Fibroblast of the aortic adventitia (primary cell): ENCODE results near the gene FHIT. TPM values are rescaled to one million over a fixed set of nuclear protein-coding genes. Genes with fewer than 3 reads are reported as not detected.

Source experiments
- DNase-seq: peaks from one replicate; pipeline ENCODE4 v3.0.0-alpha.2; 2010; ENCODE audit warnings: low read depth
- H3K4me3 ChIP-seq: 2 replicates; pipeline ENCODE4 v1.5.1; 2011; ENCODE audit warnings: low read depth, mild to moderate bottlenecking, control low read depth, low read length, moderate library complexity
- total RNA-seq: library from RNA; depleted of rRNA; stranded (reverse); fragments of >200 nt; gene quantifications from 2 replicates; pipeline ENCODE4 v1.2.3, GENCODE V29; 2012; ENCODE audit warnings: low replicate concordance
- TF ChIP-seq, protein P1 (sequence below): IDR thresholded peaks from 2 replicates; pipeline ENCODE4 v1.5.1; 2011; ENCODE audit warnings: mild to moderate bottlenecking, low read length, control low read depth, inconsistent platforms; ENCODE audit not compliant: insufficient read depth

FHIT gene
- total RNA-seq, 1 donor: 1.5 TPM

DNA sequence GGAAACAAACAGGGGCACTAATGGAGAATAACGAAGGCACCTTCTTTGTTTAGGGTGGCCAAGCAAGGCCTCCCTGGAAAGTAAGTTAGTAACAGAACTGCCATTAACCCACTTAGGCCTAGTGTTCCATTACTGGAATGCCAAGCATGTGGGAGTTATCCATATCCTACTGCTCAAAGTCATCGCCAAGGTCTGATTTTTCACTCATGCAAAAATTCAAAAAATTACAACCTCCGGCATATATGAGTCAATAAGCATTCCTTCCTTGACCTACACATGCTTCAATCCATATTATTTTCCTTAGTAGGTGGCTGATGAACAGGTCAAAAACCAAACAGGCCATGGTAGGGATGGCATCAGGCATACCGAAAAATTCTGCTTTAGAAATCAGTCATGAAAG is 1097.2 kb downstream of the FHIT start:
- DNase-seq: no peak
- H3K4me3 ChIP-seq: no peak overlapping the region
- TF ChIP-seq, protein P1, sequence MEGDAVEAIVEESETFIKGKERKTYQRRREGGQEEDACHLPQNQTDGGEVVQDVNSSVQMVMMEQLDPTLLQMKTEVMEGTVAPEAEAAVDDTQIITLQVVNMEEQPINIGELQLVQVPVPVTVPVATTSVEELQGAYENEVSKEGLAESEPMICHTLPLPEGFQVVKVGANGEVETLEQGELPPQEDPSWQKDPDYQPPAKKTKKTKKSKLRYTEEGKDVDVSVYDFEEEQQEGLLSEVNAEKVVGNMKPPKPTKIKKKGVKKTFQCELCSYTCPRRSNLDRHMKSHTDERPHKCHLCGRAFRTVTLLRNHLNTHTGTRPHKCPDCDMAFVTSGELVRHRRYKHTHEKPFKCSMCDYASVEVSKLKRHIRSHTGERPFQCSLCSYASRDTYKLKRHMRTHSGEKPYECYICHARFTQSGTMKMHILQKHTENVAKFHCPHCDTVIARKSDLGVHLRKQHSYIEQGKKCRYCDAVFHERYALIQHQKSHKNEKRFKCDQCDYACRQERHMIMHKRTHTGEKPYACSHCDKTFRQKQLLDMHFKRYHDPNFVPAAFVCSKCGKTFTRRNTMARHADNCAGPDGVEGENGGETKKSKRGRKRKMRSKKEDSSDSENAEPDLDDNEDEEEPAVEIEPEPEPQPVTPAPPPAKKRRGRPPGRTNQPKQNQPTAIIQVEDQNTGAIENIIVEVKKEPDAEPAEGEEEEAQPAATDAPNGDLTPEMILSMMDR: no peak

DNA sequence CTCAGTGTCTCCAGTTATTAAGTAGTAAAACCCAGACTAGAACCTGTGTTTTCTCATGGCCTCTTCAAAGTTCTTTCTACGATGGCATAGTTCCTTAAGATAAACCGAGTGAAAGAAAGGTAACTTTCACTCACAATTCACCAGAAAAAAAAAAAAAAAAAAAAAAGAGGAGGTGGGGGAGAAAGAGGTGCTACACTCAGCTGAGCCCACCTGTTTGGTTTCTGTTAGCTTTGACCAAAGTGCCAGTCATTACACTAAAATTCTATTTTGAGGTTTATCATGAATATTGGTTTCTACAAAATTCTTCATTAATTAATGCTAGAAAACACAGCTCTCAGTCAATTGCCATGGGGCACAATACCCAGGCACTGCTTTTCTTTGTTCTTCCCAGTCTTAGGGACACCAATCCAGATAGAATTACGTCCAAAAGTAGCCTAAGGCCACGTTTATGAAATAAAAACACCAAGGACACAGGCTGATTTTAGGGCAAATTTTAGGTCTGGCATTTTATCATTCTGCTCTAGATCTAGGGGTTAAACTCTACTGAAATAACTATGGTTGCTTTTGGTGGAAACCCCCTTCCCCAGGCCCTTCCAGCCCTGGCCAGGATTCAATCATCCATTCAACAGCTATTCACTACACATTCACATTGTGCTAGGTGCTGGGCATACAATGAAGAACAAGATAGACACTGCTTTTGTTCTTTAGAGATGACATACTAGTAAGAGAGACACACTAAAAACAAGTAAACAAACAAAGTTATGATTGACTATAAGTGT is 1097.8 kb downstream of the FHIT start:
- DNase-seq: no peak
- H3K4me3 ChIP-seq: no peak overlapping the region
- TF ChIP-seq, protein P1: no peak

DNA sequence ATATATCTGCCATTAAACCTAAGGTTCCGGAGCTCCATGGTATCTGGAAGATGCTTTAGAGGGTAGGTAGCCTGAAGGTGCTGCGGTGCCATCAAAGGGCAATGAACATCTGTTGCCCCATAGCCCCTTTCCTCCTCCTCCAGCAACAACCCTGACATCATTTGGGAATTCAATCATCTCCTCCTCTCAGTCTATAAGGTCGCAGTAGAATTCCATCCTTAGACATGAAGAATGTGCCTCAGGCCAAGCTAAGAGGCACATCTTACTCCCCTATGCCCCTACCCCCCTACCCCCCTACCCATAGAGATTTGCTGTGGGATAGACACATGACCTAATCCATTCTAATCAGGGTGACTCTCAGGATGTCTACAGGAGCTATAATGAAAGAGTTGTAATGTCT is 1101.8 kb downstream of the FHIT start:
- DNase-seq: no peak

DNA sequence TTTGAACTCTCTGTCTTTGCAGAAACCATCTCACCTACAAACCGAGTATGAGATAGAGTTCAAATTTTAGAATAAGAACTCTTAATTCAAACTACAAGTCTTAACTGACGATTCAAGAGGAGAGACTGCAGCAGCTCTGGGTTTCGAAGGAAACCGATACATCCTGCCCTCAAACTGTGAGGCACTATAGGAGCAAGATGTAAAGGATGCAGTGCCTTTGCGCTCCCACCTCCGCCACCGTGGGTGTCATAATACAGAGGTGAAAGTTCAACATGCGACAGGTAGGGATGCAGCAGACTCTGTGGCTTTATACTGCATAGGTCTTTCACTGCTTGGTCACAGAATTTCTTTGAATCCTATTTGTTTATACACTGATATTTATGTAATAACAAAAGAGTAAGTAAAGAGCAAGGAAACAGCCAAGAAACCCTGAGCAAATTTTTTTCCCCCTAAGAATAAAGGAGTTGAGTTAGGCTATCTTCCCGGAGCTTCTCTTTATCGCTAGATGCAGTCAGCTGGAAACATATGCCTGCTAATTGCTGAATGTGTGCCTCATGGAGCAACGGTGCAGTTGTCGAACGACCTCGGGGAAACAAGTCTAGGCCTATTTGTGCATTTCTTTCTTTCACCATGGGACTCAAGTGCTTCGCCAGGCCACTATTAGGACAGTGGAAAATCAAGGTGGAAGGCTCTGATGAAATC is 1103.9 kb downstream of the FHIT start:
- no peak for DNase-seq
- TF ChIP-seq, protein P1: no peak
- H3K4me3 ChIP-seq: no peak overlapping the region

More for the DNA sequence above, 1101.8 kb downstream of the FHIT start:
- TF ChIP-seq, protein P1: no peak
- H3K4me3 ChIP-seq: no peak overlapping the region

DNA sequence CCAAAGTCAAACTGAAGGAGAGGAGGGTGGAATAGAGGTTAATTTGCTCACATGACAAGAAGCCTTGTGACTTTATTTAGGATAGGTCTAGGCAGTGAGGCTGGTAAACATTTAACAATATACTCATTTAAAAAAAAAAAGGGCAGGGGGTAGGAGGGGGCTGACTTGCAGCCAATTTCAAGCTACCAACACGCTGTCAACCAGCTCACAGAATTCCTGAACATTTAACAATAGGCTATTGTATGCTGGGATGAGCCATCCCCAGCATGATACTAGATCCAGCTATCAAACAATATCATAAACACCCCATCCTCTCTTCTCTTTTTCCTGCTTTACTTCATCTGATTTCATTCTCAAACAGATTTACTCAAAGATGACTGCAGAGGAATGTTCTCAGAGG is 1105.1 kb downstream of the FHIT start:
- no peak for DNase-seq
- H3K4me3 ChIP-seq: no peak overlapping the region
- TF ChIP-seq, protein P1: no peak

DNA sequence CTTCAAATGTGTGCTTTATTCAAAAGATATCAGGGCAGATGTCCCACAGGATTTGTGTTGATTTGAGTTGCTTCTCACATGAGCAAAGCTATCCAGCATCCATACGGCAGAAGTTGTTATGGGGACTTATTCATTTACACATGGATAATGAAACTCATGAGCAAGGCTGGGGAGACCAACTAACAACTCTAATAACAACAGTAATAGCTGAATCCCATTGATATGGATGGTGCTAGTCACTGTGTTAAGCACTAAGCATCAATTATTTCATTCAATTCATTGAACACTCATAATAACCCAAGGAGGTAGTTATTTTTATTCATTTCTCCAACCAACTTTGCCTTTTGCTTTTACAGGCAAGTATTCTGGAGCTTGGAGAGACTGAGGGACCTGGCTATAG is 1107.2 kb downstream of the FHIT start:
- TF ChIP-seq, protein P1: no peak
- H3K4me3 ChIP-seq: no peak overlapping the region
- DNase-seq: no peak
